Measurements from ENCODE around the gene ADH7.

Gene ADH7

GRCh38 chr4:99362768-99363167, 72.4 kb downstream of the ADH7 start:
- H3K4me1 ChIP-seq (ENCODE audit: low read length): no peaks in the 10 kb centered on the region
- H2AFZ ChIP-seq (ENCODE audit: low read length): no peak overlapping the region
- H3K79me2 ChIP-seq (ENCODE audit: low read length): no peaks in the 10 kb centered on the region
- no peak overlapping the region for H3K4me2 ChIP-seq (ENCODE audit: low read depth, low read length)
- no peaks in the 10 kb centered on the region for H3F3A ChIP-seq (ENCODE audit: insufficient read depth, low read length)
- no peaks in the 10 kb centered on the region for H3K36me3 ChIP-seq (replicated peaks; ENCODE audit: insufficient read depth, low read length)
- H3K27me3 ChIP-seq (replicated peaks; ENCODE audit: insufficient read depth, low read length): no peaks in the 10 kb centered on the region
- no peak overlapping the region for H3K4me3 ChIP-seq (ENCODE audit: low read length)
- H3K9me2 ChIP-seq (replicated peaks; ENCODE audit: insufficient read depth, low read length): no peaks in the 10 kb centered on the region
- no peak overlapping the region for H3K9ac ChIP-seq (ENCODE audit: low read length)
- H3K27ac ChIP-seq (ENCODE audit: low read length): no peak overlapping the region
- H3K9me3 ChIP-seq (replicated peaks; ENCODE audit: insufficient read depth, low read length): no peaks in the 10 kb centered on the region
- no peak for DNase-seq
- no peaks in the 10 kb centered on the region for H4K20me1 ChIP-seq (ENCODE audit: insufficient read depth, low read length)
- no peak for TF ChIP-seq EZH2 (optimal IDR thresholded peaks at IDR 0.05; ENCODE audit: low read depth, low read length)
- no peak for TF ChIP-seq EZH2phosphoT487 (IDR thresholded peaks at IDR 0.05; ENCODE audit: low read length)
- no peak for TF ChIP-seq CTCF (IDR thresholded peaks at IDR 0.05; ENCODE audit: low read length)
